T1000 (cell line): ENCODE data around the gene CCDC167.

Source experiments
- DNase-seq: peaks from one replicate; lab custom pipeline; 2025; ENCODE audit warnings: mixed read lengths; lab: John Stamatoyannopoulos, UW

The CCDC167 gene

DNA sequence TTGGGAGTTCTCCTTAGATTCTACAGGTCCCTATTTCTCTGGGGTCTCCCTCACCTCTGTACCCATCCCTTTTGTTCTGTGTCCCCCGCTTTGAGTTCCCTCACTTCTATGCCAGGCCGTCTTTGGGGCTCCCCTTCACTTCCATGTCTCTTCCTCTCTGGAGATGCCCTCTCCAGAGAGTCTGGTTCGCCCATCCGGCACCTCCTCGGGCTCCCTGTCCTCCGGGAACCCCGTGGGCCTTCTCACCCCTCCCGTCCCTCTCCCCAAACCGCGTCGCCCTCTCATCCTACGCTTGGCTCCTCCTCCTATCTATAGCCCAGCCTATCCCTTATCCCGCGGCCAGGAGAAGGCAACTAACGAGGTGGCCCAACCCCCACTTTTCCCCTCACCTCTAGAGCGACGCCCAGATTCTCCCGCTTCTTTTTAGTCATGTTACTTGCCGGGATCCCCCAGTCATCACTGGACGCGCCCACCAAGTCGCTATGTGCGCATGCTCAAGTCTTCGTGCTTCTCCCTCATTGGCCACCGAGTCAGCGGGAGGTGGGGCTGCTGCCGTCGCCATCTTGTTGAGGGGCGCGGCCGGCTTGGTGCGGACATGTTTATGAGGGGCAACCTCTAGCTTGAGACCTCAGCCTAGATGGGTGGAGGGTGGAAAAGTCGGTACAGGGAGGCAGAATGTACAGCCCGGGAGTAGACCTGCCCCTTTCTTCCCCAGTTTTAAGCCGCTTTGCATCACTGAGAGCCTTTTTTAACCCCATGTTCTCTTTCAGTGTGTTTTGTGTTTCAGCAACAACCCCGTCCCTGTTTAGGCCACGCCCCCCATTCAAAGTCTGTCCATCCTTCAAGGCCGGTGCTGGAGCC lies at the start of gene CCDC167:
Gene CCDC167 (minus strand): TSS at position 461 of the 861 bp plus-strand sequence. CDS start 30 bp downstream, at position 431.
- DNase-seq, result peak; percentile 97

DNA sequence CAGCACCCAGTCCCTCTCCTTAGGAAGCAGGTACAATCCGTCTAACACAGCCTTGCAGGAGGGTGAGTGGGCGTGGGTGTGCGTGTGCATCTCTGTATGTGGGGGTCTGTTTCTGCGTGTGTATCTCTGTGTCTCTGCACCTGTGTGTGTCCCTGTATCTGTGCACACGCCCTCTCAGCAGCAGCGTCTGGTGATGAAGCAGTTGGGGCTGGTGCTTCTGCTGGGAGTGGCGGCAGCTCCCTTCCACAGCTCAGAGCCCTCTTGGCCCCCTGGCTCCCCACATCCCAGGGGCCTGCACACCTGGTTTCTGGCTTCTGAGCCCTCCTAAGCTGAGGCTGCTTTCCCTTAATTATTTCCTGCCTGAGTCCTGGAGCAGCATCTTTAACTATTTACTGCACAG lies 49.5 kb upstream of the CCDC167 start:
- no peak for DNase-seq

DNA sequence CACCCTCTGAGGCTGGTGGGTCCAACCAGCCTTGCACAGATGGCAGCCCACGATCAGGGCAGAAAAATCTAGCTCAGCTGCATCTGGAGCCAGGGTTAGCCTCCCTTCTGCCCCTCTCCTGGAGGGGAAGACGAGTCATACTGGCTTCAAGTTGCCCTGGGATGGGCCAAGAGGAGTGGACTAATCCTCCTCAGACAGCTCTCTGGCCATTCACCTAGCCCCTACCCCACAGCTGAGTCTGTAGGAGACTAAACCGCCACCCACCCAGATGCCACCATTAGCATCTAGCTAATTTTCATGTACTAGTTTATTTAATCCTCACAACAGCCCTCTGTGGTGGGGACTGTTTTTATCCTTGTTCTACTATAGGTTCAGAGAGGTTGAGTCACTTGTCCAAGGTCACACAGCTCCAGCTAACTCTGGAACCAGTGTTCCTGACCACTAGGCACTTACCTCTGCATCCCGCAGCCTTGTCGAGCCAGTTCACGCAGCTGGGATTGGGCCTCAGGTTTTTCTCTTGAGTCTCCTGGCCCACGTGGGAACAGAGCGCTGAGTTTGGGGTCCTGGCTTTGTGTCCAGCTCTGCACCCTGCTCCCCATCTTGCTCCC lies 48.5 kb upstream of the CCDC167 start:
- DNase-seq, result no peak

DNA sequence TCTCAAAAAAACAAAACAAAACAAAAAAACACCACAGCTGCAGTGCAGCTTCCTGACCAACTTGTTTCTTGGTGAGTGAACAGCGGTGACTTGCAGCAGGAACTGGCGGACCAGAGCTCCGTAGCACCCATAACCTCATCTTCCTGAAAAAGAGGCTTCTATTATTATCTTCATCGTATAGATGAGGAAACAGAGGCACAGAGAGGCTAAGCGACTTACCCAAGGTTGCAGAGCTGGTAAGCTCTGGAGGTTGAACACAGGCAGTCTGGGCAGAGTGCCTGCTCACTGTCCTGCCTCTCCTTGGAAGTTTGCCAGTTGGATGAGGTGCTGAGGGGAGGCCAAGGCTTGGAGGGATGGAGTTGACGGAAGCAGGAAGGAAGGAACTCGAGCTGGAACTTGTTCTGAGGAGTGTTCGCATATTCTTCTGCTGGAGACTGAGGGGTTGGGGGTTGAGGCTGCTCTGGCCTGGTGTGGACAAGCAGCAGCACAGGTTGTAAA lies 47.9 kb upstream of the CCDC167 start:
- no peak for DNase-seq

DNA sequence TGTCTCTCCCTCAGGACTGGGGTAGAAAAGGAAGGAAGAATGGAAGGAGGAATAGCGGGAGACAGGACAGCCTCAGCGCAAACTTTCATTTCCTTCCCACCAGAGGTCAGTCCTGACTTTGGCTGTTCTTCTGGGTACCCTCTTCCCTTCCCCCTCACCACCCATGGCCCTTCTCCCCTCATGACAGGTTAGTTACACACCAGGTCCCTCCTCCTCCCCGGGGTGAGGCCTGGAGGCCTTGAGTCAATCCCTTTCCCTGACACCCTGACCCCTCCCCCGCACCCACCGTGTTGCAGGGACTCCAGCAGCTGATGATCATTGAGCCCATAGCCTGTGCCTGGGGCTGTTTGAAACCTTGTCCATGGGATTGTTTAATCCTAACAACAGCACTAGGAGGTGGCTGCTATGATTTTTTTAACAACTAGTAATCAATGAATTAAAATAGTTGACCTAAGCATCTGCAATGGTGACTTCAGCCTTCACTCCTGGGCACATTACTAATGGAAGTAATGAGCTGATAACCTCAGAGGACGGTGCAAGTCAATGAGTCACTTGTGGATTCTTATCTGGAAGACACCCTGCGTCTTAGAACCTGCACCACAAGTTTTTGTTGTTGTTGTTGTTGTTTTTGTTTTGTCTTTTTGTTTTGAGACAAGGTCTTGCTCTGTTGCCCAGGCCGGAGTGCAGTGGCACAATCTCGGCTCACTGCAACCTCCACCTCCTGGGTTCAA lies 46.6 kb upstream of the CCDC167 start:
- no peak for DNase-seq

DNA sequence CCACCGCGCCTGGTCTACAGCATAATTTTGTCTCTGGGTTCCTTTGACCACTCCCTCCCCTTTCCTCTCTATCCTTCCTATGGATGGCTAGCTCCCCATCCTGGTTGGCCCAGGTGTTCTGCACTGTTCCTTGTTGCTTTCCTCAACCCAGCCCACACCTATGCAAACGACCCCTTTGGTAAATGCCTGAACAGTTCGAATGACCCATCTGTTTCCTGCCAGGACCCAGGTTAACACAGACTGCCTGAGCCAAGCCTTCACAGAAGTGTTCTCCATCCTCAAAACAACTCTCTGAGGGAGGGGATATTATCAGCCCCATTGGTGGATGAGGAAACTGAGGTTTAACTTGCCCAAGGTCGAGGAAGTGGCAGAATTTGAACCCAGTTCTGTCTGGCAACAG lies 44.8 kb upstream of the CCDC167 start:
- DNase-seq, result no peak

DNA sequence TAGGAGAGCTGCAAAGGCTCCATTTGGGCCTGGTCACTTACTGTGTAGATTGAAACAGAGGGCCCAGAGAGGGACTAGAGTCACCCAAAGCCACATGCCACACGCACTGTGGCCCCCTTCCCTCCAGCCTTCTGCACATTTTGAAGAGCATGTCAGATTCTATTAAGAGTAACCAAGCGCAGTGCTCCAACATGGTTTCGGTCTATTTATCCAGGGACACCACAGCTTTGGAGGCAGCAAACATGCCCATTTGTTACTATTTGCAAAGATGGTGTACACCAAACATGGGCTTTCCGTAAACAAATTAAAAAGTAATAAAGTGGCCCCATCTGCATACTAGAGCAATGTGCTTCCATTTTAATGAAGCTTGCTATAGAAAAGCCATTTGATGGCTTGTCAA lies 43.7 kb upstream of the CCDC167 start:
- DNase-seq, result no peak

DNA sequence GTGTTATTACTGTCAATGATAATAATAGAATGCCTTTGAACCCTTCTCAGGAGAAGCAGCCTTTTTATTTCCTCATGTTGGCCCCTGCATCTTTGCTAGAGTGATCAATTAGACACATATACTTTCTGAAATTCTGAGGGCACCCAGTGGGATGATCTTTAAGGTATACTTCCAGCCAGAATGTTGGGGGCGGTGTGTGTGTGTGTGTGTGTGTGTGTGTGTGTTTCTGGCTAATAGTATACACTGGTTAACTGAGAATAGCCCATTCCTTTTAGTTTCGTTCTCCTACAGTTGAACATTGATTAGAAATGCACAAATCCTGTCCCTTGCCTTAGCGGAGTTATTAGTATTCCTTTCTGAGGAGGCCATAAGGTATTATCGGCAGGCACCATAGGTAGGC lies 41.7 kb upstream of the CCDC167 start:
- no peak for DNase-seq

DNA sequence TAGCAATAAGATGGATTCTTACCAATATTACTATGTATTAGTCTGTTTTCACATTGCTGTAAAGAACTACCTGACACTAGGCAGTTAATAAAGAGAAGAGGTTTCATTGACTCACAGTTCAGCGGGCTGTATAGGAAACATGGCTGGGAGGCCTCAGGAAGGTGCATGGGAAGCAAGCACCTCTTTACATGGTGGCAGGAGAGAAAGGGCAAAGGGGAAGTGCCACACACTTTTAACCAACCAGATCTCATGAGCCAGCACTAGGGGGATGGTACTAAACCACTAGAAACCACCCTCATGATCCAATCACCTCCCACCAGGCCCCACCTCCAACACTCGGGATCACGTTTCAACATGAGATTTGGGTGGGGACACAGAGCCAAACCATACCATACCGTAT lies 40.7 kb upstream of the CCDC167 start:
- no peak for DNase-seq

DNA sequence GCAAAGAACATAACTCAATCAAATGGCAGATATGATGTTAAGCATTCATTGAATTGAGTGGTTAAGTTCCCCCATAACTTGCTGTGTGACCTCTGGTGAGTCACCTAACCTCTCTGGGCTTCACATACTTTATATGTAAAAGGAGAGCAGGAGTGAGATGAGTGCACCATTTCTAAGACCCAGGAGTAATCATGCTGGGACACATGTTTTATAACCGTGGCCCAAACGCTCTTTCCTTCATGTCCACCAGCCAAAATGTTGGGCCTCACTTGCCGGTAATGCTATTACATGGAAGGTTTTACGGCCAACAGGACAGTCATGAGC lies 40.3 kb upstream of the CCDC167 start:
- DNase-seq, result no peak

DNA sequence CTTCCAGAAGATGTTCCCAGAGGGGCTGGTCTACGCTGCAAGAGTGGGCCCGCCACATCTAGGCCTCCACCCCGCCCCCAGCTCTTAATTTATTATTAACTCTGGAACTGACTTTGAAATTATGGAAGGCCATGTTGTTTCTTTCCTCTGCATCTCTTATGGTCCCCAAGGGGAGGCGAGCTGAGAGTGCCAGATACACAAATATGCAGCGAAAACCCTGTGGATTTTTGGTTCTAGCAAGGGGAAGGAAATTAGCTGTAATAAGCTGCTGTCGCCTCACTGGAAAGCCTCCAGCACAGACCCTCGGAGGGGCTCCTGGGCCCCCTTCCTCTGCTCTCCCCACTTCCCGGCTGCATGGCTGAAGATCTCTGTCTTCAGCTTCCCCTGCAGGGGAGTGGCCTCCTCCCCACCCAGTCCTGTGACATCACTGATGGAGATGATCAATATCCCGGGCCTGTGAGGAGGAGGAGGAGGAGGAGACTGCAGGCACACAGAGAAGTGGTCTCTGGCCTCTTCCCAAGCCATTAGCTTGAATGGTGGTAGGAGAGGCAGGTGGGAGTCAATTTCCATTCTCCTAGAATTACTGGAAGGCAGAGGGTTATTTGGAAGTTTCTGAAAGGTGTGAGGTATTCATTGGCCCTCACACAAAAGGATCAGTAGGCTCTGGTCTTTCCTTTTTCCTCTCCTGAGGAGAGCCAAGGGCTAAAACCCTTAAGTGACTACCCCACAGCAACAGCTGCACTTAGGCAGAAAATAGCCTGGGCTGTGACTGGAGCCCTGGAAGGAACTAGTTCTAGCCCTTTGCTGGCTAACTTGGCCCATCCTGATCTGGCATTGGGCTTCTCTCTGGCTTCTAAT lies 39.7 kb upstream of the CCDC167 start:
- DNase-seq, result no peak

DNA sequence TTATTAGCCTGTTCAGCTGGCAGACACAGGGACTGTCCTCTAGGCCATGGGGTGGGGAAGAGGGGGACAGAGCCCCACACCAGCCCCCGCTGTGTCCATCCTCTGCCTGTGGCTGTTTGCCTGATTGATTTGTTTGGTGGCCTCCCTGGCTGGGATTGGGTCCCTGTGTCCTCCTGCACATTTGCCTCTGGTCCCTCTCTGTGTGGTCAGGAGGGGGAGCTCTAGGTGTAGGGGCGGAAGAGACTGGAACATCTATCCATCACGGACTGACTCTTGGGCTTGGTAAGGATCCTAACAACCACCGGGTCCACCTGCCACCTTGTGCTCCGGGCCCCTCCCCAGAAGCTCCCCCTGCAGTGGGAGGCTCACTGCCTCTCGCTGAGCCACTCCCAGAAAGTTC lies 38.4 kb upstream of the CCDC167 start:
- DNase-seq, result no peak

DNA sequence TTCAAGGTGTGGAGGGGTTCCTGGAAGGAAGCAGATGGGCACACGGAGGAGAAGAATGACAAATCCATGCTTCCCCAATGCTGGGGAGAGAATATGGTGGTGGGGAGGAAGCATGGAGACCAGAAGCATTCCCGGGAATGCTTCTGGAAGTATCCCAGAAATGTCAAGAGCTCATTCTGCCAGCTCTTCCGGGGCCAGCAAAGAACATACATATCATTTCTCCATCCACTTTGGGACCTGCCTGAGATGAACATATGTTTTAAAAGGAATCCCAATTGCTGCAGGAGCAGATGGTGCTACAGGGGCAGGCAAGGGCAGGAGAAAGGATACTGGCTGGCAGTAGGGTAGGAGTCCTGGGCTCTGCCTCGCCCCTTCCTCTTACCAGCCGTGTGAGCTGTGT lies 37.9 kb upstream of the CCDC167 start:
- DNase-seq, result no peak

DNA sequence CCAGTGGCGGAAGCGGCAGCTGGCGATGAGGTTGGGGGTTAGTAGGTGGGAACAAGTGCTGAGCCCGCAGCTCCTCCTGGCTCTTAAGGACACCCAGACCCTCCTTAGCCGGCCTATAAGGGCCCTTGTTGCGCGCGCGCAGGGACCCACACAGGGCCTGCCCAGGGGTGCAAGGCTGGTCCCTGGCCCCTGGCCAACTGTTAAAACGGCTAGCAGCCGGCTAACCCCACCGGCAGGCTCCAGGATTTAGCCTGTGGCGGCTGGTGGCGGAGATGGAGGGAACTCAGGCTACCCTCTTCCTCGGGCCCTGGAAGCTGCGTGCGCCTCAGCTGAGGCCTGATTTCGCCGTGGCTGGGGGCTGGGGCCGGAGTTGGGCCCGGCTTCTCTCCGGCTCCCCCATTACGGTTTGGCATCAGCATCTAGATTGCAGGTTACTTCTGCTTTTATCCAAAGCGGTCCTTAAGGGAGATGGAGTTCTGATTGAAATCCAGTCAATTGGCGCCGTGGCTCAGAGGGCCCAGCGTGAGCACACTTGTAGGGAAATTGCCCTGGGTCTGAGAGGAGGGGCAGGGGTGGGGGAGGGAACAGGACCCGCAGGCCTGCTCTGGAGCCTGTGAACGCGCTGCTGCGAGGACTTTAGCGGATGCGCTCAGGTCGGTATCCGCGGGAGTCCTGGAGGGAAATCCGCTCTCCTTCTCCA lies 36.9 kb upstream of the CCDC167 start:
- no peak for DNase-seq

DNA sequence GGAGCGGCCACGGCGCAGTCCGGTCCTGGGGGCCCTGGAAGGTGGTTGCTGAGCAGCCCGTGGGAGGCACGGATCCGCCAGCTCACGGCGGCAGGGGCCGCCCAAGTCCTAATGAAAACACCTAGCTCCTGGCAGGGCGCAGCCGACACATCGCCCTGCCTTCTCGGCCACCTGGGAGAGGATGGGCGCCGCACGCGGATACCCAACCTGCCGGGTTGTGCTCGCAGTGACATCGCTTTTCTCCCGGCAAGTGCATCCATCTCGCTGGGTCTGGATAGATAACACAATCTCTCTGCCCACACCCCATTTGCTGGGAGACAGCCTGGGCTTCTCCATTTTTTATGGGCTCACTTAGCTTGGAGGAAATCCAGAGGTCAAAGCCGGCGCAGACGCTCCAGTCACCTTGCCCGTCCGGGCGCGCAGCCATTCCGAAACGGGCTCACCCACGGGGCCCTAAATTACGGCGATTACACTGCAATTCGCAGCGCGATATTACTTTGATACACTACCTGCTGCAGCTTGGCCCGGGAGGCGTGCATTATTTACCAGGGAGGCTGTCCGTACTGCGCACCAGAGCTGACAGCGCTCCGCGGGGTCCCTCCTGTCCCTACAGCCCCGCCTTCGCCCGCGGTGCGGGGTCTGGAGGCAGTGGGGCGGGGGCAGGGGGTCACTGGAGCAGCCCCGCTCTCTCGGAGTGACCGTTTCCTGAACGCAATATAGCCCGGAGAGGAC lies 36.2 kb upstream of the CCDC167 start:
- no peak for DNase-seq

DNA sequence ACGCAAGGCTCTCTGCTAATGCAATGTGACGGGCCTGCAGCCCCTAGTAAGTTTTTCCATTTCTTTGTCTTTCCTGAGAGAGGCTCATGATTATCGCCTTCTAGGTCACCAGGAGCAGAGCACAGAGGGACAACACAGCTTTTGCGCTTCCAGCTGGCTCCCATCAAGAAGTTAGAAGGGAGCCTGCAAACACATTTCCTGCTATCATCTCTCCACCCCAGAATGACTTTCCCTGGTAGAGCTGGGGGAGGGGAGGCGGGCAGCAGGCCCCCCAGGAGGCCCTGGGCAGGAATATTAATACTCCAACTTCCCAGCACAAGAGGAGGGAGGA lies 35.7 kb upstream of the CCDC167 start:
- no peak for DNase-seq

DNA sequence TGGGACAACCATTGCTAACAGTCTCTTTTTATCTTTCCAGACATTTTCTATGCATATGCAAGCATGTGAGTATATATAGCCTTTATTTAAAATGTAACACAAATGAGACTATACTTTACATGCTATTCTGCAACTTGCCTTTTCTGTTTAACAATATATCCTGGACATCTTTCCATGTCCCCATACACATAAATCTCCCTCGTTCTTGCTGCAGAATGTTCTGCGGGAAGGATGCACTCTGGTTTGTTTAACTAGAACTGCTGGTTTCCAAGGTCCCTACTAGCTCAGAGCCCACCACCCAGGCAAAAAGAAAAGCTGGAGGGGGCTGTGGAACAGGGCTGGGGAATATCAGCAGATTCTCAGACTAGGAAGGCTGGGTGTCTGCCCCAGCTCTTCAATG lies 35.2 kb upstream of the CCDC167 start:
- no peak for DNase-seq

DNA sequence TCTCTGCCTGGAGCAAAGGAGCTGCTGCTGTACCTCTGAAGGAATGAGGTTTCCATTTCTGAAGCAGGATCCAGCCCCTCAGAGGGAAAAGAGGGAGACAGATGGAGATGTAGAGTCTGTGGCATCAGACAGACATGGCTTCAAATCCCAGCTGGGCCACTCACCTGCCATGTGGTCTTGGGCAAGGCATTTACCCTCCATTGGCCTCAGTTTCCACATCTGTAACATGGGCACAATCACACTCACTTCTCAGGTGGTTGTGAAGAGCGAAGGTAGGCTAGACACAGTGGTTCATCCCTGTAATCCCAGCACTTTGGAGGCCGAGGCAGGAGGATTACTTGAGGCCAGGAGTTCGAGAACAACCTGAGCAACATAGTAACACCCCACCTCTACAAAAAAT lies 32.4 kb upstream of the CCDC167 start:
- DNase-seq, result no peak

DNA sequence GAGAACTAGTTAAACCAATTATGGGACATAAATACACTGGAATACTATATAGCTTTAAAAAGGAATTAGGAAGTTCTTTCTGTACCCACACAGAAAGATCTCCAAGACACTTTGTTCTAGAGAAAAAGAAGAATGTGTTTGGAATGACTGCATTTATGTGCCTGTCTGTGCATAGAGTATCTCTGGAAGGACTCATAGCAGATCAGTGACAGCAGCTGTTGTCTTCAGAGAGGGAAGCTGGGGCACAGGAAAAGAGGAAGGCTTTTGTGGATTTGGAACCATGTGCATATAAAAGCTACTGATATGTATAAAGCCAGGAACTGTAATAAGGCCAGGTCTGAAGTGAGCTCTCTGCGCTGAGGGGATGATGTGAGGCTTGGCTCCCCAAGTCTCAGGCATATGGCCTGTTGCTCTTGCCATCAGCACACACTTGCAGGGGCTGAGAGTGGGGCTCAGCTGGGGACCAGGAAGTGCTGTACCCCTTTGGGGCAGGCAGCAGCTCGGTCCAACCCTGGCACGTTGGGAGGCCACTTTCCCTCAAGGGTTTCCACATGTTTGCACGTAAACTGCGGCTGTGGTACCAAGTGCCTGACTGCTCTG lies 31.8 kb upstream of the CCDC167 start:
- no peak for DNase-seq

DNA sequence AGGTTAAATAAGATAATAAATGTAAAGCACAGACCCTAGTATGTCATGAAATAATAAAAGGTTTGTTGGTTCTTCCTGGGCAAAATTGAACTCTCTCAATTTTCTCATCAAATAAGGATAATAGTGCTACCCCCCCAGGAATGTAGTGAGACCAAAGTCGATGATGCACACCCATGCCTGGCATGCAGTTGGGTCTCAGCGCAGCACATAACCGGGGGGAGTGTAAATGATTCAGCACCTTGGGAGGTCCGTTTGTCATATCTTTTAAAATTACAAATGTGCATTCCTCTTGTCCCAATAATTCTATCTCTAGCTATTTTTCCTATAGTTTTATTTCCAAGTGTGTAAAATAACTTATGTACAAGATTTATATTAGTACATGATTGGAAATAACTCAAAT lies 31.3 kb upstream of the CCDC167 start:
- DNase-seq, result peak; percentile 55
